Endothelial cell of umbilical vein (primary cell): Measurements from ENCODE around the gene C1QA.

Experiments
- POLR2A ChIP-seq: IDR thresholded peaks from 2 replicates; pipeline ENCODE4 v1.6.1; 2012; ENCODE audit warnings: low read depth, mild to moderate bottlenecking, control low read depth, low read length
- TF ChIP-seq, protein P1 (sequence below), 2 donors: IDR thresholded peaks; 1 replicate in 1 of 2; 2 replicates in 1 of 2; pipeline ENCODE4 v1.5.1; 2011; ENCODE audit warnings: low read length in 2 of 2, mild to moderate bottlenecking in 2 of 2, moderate library complexity in 2 of 2, control low read depth in 1 of 2, inconsistent platforms in 1 of 2, low read depth in 1 of 2; ENCODE audit not compliant: insufficient read depth in 1 of 2; ENCODE audit errors: extremely low read depth in 1 of 2

DNA sequence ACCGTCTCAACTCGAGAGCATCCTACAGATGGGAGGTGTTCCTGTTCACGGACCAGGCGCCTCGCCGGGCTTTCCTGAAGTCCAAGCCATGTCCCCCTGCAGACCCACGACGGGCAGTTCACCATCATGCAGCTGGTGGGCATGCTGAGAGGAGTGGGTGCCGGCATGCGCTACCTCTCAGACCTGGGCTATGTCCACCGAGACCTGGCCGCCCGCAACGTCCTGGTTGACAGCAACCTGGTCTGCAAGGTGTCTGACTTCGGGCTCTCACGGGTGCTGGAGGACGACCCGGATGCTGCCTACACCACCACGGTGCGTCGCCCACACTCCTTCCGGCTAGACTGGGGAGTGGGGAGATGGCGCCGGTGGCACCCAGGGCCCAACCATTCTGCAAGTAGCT, 37.7 kb upstream of the C1QA start:
- TF ChIP-seq, protein P1, sequence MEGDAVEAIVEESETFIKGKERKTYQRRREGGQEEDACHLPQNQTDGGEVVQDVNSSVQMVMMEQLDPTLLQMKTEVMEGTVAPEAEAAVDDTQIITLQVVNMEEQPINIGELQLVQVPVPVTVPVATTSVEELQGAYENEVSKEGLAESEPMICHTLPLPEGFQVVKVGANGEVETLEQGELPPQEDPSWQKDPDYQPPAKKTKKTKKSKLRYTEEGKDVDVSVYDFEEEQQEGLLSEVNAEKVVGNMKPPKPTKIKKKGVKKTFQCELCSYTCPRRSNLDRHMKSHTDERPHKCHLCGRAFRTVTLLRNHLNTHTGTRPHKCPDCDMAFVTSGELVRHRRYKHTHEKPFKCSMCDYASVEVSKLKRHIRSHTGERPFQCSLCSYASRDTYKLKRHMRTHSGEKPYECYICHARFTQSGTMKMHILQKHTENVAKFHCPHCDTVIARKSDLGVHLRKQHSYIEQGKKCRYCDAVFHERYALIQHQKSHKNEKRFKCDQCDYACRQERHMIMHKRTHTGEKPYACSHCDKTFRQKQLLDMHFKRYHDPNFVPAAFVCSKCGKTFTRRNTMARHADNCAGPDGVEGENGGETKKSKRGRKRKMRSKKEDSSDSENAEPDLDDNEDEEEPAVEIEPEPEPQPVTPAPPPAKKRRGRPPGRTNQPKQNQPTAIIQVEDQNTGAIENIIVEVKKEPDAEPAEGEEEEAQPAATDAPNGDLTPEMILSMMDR (IDR thresholded peaks at IDR 0.05; ENCODE audit: extremely low read depth in 1 of 2, insufficient read depth in 1 of 2, low read depth in 1 of 2, low read length in 2 of 2): no peak
- no peak for TF ChIP-seq POLR2A
